ENCODE measurements around the gene CIC. TPM values are rescaled to one million over a fixed set of nuclear protein-coding genes. Genes with fewer than 3 reads are reported as not detected.
A peak's percentile ranks its signal among the peaks of the same experiment; 100 is the strongest.

CIC gene
- total and polyA plus RNA-seq, 9 of the 15 experiments (the other 6 are each of a cell fraction or from before 2014, with no cell fraction given), result 0.07 to 44.7 (median 8.6) TPM

- no peak for TF ChIP-seq RREB1 (CRISPR knock-in tag; IDR thresholded peaks at IDR 0.05)
- TF ChIP-seq TSC22D4 (tag; IDR thresholded peaks at IDR 0.05), result no peak
- TF ChIP-seq DIDO1 (tag; IDR thresholded peaks at IDR 0.05; ENCODE audit: low read depth), result 0 out of 2 replicates have a peak, but pooled peaks have one; percentile 32
- no peak for TF ChIP-seq BRF1 (IDR thresholded peaks at IDR 0.05; ENCODE audit: borderline replicate concordance, extremely low read depth, insufficient read length)
- TF ChIP-seq KDM5B (IDR thresholded peaks at IDR 0.05; ENCODE audit: insufficient replicate concordance, low read depth, low read length), result peak; percentile 60
- TF ChIP-seq ZNF239 (CRISPR knock-in tag; IDR thresholded peaks at IDR 0.05), result no peak
- TF ChIP-seq KLF16 (IDR thresholded peaks at IDR 0.05), result no peak
- TF ChIP-seq FOXP1 (CRISPR knock-in tag; IDR thresholded peaks at IDR 0.05), result 0 out of 2 replicates have a peak, but pooled peaks have one; percentile 59
- TF ChIP-seq ZNF717 (CRISPR knock-in tag; IDR thresholded peaks at IDR 0.05), result no peak
- TF ChIP-seq ZNF644 (tag; IDR thresholded peaks at IDR 0.05; ENCODE audit: low read depth), result peak; percentile 72; the same call in 1 of the 2 replicates
- TF ChIP-seq HOXB6 (CRISPR knock-in tag; IDR thresholded peaks at IDR 0.05; ENCODE audit: borderline replicate concordance), result no peak
- TF ChIP-seq ZMIZ1 (IDR thresholded peaks at IDR 0.05; ENCODE audit: low read depth in 2 of 2, low read length in 2 of 2), result 0 out of 4 replicates have a peak, but pooled peaks of 1 of the 2 experiments have one; percentile 38
- no peak for TF ChIP-seq ZNF512 (tag; IDR thresholded peaks at IDR 0.05)
- TF ChIP-seq GABPB1 (CRISPR knock-in tag; IDR thresholded peaks at IDR 0.05), result no peak
- peak; percentile 83 for TF ChIP-seq ZFX (CRISPR knock-in tag; IDR thresholded peaks at IDR 0.05)
- peak; percentile 70; the same call in 1 of the 2 replicates for TF ChIP-seq SUPT5H (IDR thresholded peaks at IDR 0.05)
- TF ChIP-seq CAMTA2 (CRISPR knock-in tag; conservative IDR thresholded peaks at IDR 0.05), result no peak
- peak in 1 of 2 experiments; percentile 76; a peak in 3 of 4 replicates for TF ChIP-seq MAZ (CRISPR knock-in tag; conservative IDR thresholded peaks at IDR 0.05 in 1 of 2, IDR thresholded peaks at IDR 0.05 in 1 of 2)
Measured at GRCh38 chr19:42268142-42268703, 829 bp upstream of the CIC start (continued).
